ENCODE results near the gene CRYBA2.

The CRYBA2 gene

GRCh38 chr2:218961229-218961628 lies 32.0 kb downstream of the CRYBA2 start:
- TF ChIP-seq, protein P1, sequence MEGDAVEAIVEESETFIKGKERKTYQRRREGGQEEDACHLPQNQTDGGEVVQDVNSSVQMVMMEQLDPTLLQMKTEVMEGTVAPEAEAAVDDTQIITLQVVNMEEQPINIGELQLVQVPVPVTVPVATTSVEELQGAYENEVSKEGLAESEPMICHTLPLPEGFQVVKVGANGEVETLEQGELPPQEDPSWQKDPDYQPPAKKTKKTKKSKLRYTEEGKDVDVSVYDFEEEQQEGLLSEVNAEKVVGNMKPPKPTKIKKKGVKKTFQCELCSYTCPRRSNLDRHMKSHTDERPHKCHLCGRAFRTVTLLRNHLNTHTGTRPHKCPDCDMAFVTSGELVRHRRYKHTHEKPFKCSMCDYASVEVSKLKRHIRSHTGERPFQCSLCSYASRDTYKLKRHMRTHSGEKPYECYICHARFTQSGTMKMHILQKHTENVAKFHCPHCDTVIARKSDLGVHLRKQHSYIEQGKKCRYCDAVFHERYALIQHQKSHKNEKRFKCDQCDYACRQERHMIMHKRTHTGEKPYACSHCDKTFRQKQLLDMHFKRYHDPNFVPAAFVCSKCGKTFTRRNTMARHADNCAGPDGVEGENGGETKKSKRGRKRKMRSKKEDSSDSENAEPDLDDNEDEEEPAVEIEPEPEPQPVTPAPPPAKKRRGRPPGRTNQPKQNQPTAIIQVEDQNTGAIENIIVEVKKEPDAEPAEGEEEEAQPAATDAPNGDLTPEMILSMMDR (conservative IDR thresholded peaks at IDR 0.05; ENCODE audit: low read depth, low read length): no peak
- no peak for DNase-seq (ENCODE audit: low read depth)
- H3K4me3 ChIP-seq (ENCODE audit: low read length): no peak overlapping the region

DNA sequence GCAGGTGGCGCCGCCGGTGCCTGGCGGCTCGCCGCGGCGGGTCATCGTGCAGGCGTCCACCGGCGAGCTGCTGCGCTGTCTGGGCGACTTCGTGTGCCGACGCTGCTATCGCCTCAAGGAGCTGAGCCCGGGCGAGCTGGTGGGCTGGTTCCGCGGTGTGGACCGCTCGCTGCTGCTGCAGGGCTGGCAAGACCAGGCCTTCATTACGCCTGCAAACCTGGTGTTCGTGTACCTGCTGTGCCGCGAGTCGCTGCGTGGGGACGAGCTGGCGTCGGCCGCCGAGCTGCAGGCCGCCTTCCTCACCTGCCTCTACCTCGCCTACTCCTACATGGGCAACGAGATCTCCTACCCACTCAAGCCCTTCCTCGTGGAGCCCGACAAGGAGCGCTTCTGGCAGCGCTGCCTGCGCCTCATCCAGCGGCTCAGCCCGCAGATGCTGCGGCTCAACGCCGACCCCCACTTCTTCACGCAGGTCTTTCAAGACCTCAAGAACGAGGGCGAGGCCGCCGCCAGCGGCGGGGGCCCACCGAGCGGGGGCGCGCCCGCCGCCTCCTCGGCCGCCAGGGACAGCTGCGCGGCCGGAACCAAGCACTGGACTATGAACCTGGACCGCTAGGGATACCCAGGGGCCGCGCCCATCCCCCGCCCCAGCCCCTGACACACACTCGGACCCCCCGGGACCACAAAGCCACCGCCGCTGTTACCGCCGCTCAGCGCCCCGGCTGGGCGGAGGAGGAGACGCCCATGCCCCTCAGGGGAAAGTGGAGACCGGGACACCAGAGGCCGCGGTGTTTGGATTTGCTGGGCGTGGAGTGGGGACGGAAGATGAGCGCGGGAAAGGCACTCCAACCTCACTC lies 32.7 kb downstream of the CRYBA2 start:
- H3K4me3 ChIP-seq (ENCODE audit: low read length): no peak overlapping the region
- TF ChIP-seq, protein P1 (conservative IDR thresholded peaks at IDR 0.05; ENCODE audit: low read depth, low read length): no peak
- DNase-seq (ENCODE audit: low read depth): no peak

DNA sequence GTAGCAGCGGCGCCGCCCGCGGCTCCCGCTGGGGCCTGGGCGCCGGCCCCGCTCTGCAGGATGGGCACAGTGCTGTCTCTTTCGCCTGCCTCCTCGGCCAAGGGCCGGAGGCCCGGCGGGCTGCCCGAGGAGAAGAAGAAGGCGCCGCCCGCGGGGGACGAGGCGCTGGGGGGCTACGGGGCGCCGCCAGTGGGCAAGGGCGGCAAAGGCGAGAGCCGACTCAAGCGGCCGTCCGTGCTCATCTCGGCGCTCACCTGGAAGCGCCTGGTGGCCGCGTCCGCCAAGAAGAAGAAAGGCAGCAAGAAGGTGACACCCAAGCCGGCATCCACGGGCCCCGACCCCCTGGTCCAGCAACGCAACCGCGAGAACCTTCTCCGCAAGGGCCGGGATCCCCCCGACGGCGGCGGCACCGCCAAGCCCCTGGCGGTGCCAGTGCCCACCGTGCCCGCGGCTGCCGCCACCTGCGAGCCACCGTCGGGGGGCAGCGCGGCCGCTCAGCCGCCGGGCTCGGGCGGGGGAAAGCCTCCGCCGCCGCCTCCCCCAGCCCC lies 33.4 kb downstream of the CRYBA2 start:
- no peak for DNase-seq (ENCODE audit: low read depth)
- no peak overlapping the region for H3K4me3 ChIP-seq (ENCODE audit: low read length)
- TF ChIP-seq, protein P1 (conservative IDR thresholded peaks at IDR 0.05; ENCODE audit: low read depth, low read length): no peak

DNA sequence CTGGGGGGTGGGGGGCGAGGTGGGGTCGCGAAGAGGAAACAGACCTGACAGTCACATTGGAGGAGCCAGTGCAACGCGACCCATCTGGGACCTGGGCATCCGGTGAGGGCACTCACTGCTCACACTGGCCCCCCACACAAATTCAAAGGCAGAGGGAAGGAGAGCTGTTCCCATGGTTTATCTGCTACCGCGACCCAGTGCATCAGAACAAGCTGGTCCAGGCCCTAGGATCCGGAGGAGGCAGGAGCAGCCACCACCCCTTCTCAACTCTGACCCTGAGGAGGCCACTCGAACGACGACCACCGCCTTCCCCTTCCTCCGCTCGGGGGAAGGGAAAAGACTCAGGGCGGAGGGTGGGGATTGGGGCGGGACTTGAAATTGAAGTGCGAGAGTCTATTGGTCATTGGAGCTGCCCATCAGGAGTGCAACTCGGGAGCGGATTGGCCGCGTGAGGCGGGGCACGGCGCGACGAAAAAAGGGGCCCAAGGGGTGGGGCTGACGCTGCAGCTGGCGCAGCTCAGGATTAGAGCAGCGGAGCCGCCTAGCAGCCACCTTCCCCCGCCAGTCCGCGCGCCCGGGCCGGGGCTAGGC lies 34.0 kb downstream of the CRYBA2 start, which contains the start of gene CDK5R2:
CDK5R2 (plus strand) TSS at position 526 of the 591 bp plus-strand sequence. CDS start 155 bp downstream, outside the sequence.
- TF ChIP-seq, protein P1 (conservative IDR thresholded peaks at IDR 0.05; ENCODE audit: low read depth, low read length): no peak
- DNase-seq (ENCODE audit: low read depth): peak; percentile 39
- peak within 1 kb of the TSS; percentile 43 for H3K4me3 ChIP-seq (ENCODE audit: low read length)

GRCh38 chr2:218958276-218958675 lies 34.9 kb downstream of the CRYBA2 start:
- TF ChIP-seq, protein P1 (conservative IDR thresholded peaks at IDR 0.05; ENCODE audit: low read depth, low read length): no peak
- DNase-seq (ENCODE audit: low read depth): no peak
- H3K4me3 ChIP-seq (ENCODE audit: low read length): no peak overlapping the region

DNA sequence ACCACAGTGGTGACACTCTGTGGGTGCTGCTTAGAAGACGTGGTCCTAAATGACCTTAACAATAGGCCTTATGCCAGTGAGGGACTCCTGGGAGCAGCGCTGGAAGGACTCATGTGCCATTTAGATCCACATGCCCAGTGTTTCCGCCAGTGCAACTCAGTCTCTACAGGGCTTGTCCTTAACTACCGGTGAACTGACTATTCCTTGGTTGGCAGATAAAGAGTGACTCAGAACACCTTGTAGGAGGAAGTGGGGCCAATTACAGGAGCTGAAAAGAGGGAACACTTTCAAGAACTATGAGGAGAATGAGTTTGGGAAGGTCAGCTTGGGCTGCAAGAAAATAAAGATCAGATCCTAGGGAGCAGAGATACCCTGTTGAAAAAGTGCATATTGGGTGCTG lies 35.6 kb downstream of the CRYBA2 start:
- H3K4me3 ChIP-seq (ENCODE audit: low read length): no peak overlapping the region
- no peak for DNase-seq (ENCODE audit: low read depth)
- TF ChIP-seq, protein P1 (conservative IDR thresholded peaks at IDR 0.05; ENCODE audit: low read depth, low read length): no peak
